C4-2B (cell line): ENCODE data around the gene GALNT1.

Experiments
- CTCF ChIP-seq: fragments of 450-650 bp; conservative IDR thresholded peaks from 2 replicates; pipeline ENCODE4 v1.5.1; 2017; ENCODE audit warnings: mild to moderate bottlenecking
- ZFX ChIP-seq: fragments of 450-650 bp; IDR thresholded peaks from 2 replicates; pipeline ENCODE4 v1.6.1; 2017

GRCh38 chr18:35749701-35750100 lies 168.2 kb downstream of the GALNT1 start:
- no peak for TF ChIP-seq CTCF
- TF ChIP-seq ZFX: no peak
